ENCODE data around the gene NARF. TPM values are rescaled to one million over a fixed set of nuclear protein-coding genes. Genes with fewer than 3 reads are reported as not detected.
"Not testable (repeated sequence)": the region's sequence is repeated elsewhere in the genome, so short reads cannot be mapped to it uniquely, and the experiment has no call there.

NARF gene
- polyA plus RNA-seq, 1 donor (not counting 4 experiments of a cell fraction or from before 2014, with no cell fraction given): 36.8 TPM

DNA sequence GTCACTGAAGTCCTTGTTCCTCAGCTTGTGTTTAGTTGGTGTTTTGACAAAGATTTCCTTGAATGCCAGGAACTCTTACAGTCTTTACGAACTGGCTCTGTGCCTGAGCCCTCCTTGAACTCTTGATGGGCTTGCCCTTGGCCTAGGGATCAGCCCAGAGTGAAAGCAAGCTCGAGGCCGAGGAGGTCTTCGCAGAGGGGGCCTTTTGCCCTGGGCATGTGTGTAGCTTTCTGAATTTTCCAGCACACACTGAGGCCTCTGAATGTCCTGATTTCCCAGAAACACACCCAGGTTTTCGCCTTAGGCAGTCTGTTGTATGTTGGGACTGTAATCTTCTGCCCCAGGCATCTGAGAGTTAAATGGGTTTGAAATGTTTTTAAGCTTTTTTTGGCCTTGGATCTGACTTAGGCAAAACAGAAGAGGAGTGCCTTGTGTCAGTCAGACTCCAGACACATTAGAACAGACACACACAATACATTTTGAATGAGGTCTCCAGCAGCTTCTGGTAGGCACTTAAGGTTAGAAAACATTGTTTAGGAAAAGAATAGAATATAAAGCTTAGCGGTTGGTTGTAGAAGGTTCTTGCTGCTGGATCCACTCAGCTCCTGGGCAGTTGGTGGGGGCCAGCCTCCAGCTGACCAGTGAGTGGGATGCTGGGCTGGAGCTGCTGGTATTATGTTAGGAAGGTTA, 78.1 kb downstream of the NARF start:
- Histone ChIP-seq H3K27ac (ENCODE audit: control insufficient read depth, insufficient read depth, low read length) (peak overlapping the region; percentile 80), H3K9me3 (ENCODE audit: control insufficient read depth, low read depth, low read length) (no peaks in the 10 kb centered on the region), H3K79me2 (ENCODE audit: control insufficient read depth, insufficient read depth, low read length) (peaks cover 97% of the 10 kb centered on the region), H3K9me1 (ENCODE audit: control insufficient read depth, extremely low read depth, insufficient read depth, low read length) (peaks cover 3% of the 10 kb centered on the region), H4K20me1 (ENCODE audit: control insufficient read depth, extremely low read depth, insufficient read depth, low read length) (peaks cover 48% of the 10 kb centered on the region), H3K36me3 (ENCODE audit: control insufficient read depth in 2 of 2, extremely low read depth in 1 of 2, insufficient read depth in 2 of 2, low read length in 2 of 2) (peaks cover 0 to 8% of the 10 kb centered on the region in 2 experiments), H3K9ac (ENCODE audit: control insufficient read depth, extremely low read depth, insufficient read depth, low read length) (peak overlapping the region; percentile 64), H2AFZ (ENCODE audit: control insufficient read depth, low read length) (no peak overlapping the region), H3K4me3 (ENCODE audit: control insufficient read depth in 2 of 3, extremely low read depth in 1 of 3, insufficient read depth in 2 of 3, low read depth in 1 of 3, low read length in 3 of 3) (peak overlapping the region in 1 of 3 experiments; percentile 1), H3K4me2 (ENCODE audit: control insufficient read depth, extremely low read depth, insufficient read depth, low read depth, low read length) (peak overlapping the region; percentile 47), H3K27me3 (ENCODE audit: control insufficient read depth, extremely low read depth, insufficient read depth, low read length) (no peaks in the 10 kb centered on the region), H3K4me1 (ENCODE audit: control insufficient read depth, extremely low read depth, insufficient read depth, low read length) (peaks cover 45% of the 10 kb centered on the region)
- DNase-seq (ENCODE audit: low read depth, low spot score) (no peak), FAIRE-seq (no peak)
- dilution Hi-C loops (cut with MboI; ENCODE audit: extremely low pct_ligation_motif_present, low sequenced_read_pairs): no loop called here
- no peak for TF ChIP-seq EZH2 (IDR thresholded peaks at IDR 0.05; ENCODE audit: low read length)

GRCh38 chr17:82537228-82537627, 78.7 kb downstream of the NARF start:
- H2AFZ ChIP-seq (ENCODE audit: control insufficient read depth, low read length); H3K9me1 ChIP-seq (ENCODE audit: control insufficient read depth, extremely low read depth, insufficient read depth, low read length); H3K36me3 ChIP-seq (ENCODE audit: control insufficient read depth in 2 of 2, extremely low read depth in 1 of 2, insufficient read depth in 2 of 2, low read length in 2 of 2); FAIRE-seq; H3K9me3 ChIP-seq (ENCODE audit: control insufficient read depth, low read depth, low read length); DNase-seq (ENCODE audit: low read depth, low spot score); dilution Hi-C loops (cut with MboI; ENCODE audit: extremely low pct_ligation_motif_present, low sequenced_read_pairs); H3K4me3 ChIP-seq (ENCODE audit: control insufficient read depth in 2 of 3, extremely low read depth in 1 of 3, insufficient read depth in 2 of 3, low read depth in 1 of 3, low read length in 3 of 3); H3K27me3 ChIP-seq (ENCODE audit: control insufficient read depth, extremely low read depth, insufficient read depth, low read length): not testable (repeated sequence)
- Histone ChIP-seq H3K27ac (ENCODE audit: control insufficient read depth, insufficient read depth, low read length) (peak overlapping the region; percentile 80), H3K4me1 (ENCODE audit: control insufficient read depth, extremely low read depth, insufficient read depth, low read length) (peaks cover 44% of the 10 kb centered on the region), H3K4me2 (ENCODE audit: control insufficient read depth, extremely low read depth, insufficient read depth, low read depth, low read length) (peak overlapping the region; percentile 47), H3K9ac (ENCODE audit: control insufficient read depth, extremely low read depth, insufficient read depth, low read length) (peak overlapping the region; percentile 64), H3K79me2 (ENCODE audit: control insufficient read depth, insufficient read depth, low read length) (peaks cover 97% of the 10 kb centered on the region), H4K20me1 (ENCODE audit: control insufficient read depth, extremely low read depth, insufficient read depth, low read length) (peaks cover 51% of the 10 kb centered on the region)

- H2AFZ ChIP-seq (ENCODE audit: control insufficient read depth, low read length); H3K27ac ChIP-seq (ENCODE audit: control insufficient read depth, insufficient read depth, low read length); H3K9me3 ChIP-seq (ENCODE audit: control insufficient read depth, low read depth, low read length); H3K9me1 ChIP-seq (ENCODE audit: control insufficient read depth, extremely low read depth, insufficient read depth, low read length); H3K27me3 ChIP-seq (ENCODE audit: control insufficient read depth, extremely low read depth, insufficient read depth, low read length); DNase-seq (ENCODE audit: low read depth, low spot score); H3K4me2 ChIP-seq (ENCODE audit: control insufficient read depth, extremely low read depth, insufficient read depth, low read depth, low read length); FAIRE-seq; H3K9ac ChIP-seq (ENCODE audit: control insufficient read depth, extremely low read depth, insufficient read depth, low read length); dilution Hi-C loops (cut with MboI; ENCODE audit: extremely low pct_ligation_motif_present, low sequenced_read_pairs); H3K36me3 ChIP-seq (ENCODE audit: control insufficient read depth in 2 of 2, extremely low read depth in 1 of 2, insufficient read depth in 2 of 2, low read length in 2 of 2); H3K4me3 ChIP-seq (ENCODE audit: control insufficient read depth in 2 of 3, extremely low read depth in 1 of 3, insufficient read depth in 2 of 3, low read depth in 1 of 3, low read length in 3 of 3): not testable (repeated sequence)
- Histone ChIP-seq H3K79me2 (ENCODE audit: control insufficient read depth, insufficient read depth, low read length) (peaks cover 97% of the 10 kb centered on the region), H4K20me1 (ENCODE audit: control insufficient read depth, extremely low read depth, insufficient read depth, low read length) (peaks cover 51% of the 10 kb centered on the region), H3K4me1 (ENCODE audit: control insufficient read depth, extremely low read depth, insufficient read depth, low read length) (peaks cover 34% of the 10 kb centered on the region)
Measured at GRCh38 chr17:82539076-82539475, 80.5 kb downstream of the NARF start.

Small RNA genes lying within 50 kb of the gene (small RNA-seq; reads per million reads assigned to genes)
- 0 reads per million in 3 experiments for gene RF00019 (ENCODE audit: insufficient read length in 3 of 3, low read depth in 3 of 3, low replicate concordance in 1 of 3)

Other genes with a start within 250 kb of the NARF start
- 14.0 to 24.8 TPM (median 19.2 TPM) in 3 replicates for gene CCDC57, start 245.9 kb upstream of the NARF start, polyA plus RNA-seq
- 35.7 to 112 TPM (median 40.7 TPM) in 3 replicates for gene SLC16A3, start 229.7 kb upstream of the NARF start, polyA plus RNA-seq
- 61.8 to 173 TPM (median 86.0 TPM) in 3 replicates for gene CSNK1D, start 185.0 kb upstream of the NARF start, polyA plus RNA-seq
- gene CD7, start 141.1 kb upstream of the NARF start, polyA plus RNA-seq: 0.05 TPM in 1 of 3 replicates, not detected in the others
- gene SECTM1, start 125.0 kb upstream of the NARF start, polyA plus RNA-seq: 1.7 to 2.2 TPM (median 2.0 TPM) in 3 replicates
- gene TEX19, start 99.5 kb upstream of the NARF start, polyA plus RNA-seq: 0.06 TPM in 1 of 3 replicates, not detected in the others
- gene UTS2R, start 87.0 kb upstream of the NARF start, polyA plus RNA-seq: not detected in 3 replicates
- 5.6 to 7.8 TPM (median 6.6 TPM) in 3 replicates for gene HEXD, start 40.4 kb upstream of the NARF start, polyA plus RNA-seq
- gene OGFOD3, start 40.2 kb upstream of the NARF start, polyA plus RNA-seq: 10.8 to 21.6 TPM (median 15.3 TPM) in 3 replicates
- 30.2 to 36.0 TPM (median 34.2 TPM) in 3 replicates for gene CYBC1, start 8.0 kb upstream of the NARF start, polyA plus RNA-seq
- gene FOXK2, start 61.0 kb downstream of the NARF start, polyA plus RNA-seq: 39.4 to 43.9 TPM (median 43.8 TPM) in 3 replicates
- gene WDR45B, start 189.7 kb downstream of the NARF start, polyA plus RNA-seq: 77.2 to 92.4 TPM (median 89.2 TPM) in 3 replicates
- gene RAB40B, start 240.0 kb downstream of the NARF start, polyA plus RNA-seq: 10.6 to 15.1 TPM (median 11.4 TPM) in 3 replicates

Measured in keratinocyte (primary cell).